Left forelimb (tissue), 1 donor: ENCODE results near the gene NCOA6.
"Not testable (repeated sequence)": the region's sequence is repeated elsewhere in the genome, so short reads cannot be mapped to it uniquely, and the experiment has no call there.

Experiments
- DNase-seq: peaks from one replicate; pipeline ENCODE4 v3.0.0-alpha.2; 2018; ENCODE audit warnings: low spot score

The NCOA6 gene

DNA sequence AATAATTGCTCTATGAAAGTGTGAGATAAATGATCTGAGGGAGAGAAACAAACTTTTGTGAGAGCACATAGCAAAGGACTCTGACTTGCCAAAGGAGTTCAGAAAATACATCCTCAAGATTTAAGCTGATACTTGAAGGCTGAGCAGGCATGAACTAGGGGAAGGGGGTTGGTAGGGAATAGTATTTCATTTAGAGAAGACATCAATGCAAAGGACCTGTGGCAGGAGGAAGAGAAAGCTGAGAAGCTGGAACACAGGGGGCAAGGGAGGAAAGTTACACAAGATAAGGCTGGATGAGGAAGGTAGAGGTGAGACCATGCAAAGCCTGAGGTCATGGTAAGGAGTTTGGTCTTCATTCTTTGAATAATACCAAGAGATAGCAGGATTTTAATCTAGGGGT lies 50.6 kb downstream of the NCOA6 start:
- no peak for DNase-seq

- DNase-seq: no peak
These were observed 51.0 kb downstream of the NCOA6 start for GRCh38 chr20:34774449-34774848.

GRCh38 chr20:34773726-34774125 lies 51.7 kb downstream of the NCOA6 start:
- DNase-seq: no peak

DNA sequence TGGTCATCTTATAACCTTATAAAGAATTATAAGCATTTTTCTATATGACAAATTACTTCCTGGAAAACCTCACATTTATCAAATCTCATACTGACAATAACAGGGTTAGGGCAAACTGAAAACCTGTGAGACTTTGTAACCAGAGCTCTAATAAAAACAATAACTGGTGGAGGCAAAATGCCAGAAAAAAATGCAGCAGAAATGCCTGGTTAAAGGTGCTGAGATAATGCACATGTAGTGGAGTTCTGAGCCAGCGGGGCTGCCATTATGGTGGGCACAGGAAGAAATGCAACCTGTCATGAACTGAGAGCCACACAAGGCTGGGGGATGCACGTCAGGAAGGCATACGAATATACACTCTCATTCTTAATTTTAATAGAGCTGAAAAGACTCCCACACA lies 53.0 kb downstream of the NCOA6 start:
- no peak for DNase-seq

DNA sequence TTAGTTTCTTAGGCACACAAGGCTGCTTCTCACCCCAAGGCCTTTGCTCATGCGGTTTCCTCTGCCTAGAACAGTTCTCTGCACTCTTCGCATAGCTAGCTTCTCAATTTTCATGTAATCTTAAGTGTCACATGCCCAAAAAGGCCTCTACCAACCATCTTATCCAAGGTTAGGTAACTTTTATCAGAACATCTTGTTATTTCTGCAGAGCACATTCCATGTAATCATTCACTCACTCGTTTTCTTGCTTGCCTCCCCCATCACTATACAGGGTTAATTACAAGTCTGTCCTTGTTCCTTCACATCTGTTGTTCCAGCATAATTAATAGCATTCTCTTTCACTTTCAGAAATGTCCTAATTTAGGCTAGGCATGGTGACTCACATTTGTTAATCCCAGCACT lies 53.8 kb downstream of the NCOA6 start:
- DNase-seq: no peak

DNA sequence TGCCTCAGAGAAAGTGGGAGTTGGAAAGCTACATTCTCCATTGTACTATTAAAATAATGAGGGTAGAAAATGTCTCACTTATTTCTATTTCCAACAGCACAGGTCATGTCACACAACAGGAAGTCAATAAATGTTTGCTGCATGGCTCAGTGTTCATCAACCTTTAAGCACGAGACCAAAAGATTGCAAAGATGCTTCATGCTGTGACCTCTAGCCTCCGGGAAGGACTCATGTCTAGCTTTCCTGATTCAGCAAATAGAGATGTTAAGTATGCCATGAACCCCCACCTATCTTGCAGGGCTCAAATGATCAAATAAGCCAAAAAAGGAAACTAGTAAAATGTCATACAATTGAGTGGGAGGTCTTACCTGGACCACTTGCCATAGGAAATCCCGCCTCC lies 57.4 kb downstream of the NCOA6 start:
- no peak for DNase-seq

DNA sequence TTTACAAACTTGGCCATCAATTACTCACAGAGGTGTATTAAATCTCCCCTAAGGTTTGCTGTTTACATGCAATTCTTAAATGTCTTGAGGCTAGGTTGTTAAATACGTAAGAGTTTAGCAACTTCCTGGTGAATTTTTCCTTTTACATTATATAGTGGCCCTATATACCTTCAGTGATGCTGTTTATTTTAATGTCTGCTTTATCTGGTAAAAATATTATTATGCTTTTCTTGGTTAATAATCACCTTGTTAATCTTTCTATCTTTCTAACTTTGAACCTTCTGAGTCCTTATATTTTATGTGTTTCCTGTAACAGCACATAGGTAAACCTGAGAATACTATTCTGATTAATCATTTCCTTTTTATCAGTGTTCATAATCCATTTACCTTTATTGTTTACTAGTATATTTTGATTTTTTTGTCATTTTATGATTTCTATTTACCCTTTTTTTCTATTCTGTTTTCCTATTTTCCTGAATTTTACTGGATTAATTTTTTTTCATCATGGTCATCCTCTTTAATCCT lies 63.4 kb downstream of the NCOA6 start:
- no peak for DNase-seq

DNA sequence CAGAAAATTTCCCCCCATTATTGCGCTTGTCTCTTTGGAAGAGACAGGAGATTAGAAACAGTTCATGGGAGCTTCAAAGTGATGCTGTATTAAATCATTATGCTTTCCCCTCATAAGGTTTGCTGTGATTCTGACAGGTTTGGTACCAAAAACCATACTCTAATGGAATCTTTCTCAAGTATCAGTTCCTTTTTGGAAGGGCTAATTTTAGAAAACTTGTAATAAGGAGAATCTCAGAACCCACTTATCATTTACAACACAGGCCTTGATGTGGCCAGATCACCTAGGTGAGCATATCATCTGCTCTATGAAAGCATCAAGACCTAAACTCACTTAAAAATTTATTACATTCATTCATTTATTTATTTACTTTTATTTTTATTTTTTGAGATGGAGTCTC lies 70.1 kb downstream of the NCOA6 start:
- DNase-seq: no peak

DNA sequence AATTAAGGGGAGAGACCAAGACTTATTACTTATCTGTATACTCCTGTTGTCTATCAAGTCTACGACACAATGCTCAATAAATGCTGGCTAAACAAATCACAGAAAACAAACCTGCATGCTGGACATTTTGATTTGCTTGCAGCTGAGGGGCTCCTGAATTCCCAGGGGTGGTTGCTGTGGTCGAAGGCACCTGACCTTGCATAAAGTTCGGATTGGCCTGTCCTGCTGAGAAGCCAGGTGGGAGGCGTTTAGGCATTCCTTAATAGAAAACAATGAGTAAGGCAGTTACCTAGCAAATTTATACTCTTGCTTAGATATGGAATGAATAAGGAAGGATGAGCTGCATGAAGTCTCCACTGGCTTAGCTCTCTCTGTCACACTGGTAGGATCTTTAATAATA lies 70.8 kb downstream of the NCOA6 start:
- no peak for DNase-seq

DNA sequence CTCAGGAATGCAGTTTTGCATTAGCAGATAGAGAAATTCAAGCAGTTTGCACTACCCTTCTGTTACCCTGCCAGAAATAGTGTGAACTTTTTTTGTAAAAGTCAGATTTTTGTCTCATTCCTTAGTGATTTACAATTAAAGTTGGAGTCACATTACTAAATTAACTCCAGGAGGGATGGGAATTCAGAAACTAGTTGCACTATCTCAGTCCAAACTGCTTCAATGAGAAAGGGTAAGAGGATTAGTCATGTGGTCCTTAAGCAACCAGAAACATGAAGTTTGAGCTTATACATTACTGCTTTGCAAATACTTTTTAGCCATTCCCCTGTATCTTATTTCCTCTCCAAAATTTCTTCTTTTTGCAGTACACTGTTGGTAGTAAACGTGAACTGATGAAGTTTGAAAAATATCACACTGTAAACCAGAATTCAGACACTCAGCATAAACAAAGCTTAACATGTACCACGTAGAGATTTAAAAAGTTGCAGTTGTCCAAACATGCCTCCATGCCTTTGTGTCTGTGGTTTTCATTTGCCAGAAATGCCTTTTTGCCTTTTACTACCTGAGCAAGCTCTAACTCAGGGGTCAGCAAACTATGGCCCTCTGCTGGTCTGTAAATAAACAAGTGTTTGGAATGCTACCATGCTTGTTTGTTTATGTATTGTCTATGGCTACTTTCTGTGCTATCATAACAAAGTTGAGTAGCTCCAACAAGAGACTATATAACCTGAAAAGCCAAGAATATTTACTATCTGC lies 71.6 kb downstream of the NCOA6 start:
- no peak for DNase-seq

- no peak for DNase-seq
These were observed 74.0 kb downstream of the NCOA6 start for GRCh38 chr20:34751453-34751852.

DNA sequence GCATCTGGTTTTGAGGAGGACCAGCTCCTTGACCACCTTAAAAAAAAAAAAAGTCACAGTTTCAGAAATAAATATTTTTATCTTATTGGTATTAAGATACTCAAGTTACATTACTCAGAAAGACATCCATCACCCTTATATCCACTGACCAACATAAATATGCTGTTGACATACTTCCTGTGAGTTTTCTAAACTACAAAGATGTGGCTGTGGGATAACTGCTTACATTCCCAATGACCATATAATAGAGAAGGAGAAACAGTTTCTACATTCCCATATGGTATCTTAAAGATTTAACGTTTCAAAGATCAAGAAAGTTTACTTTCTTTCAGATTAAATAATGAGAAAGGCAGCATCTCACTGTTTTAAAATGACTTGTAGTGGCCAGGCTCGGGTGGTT lies 75.0 kb downstream of the NCOA6 start:
- DNase-seq: no peak

- no peak for DNase-seq
These were observed 76.7 kb downstream of the NCOA6 start for GRCh38 chr20:34748709-34749108.

GRCh38 chr20:34747479-34747878 lies 78.0 kb downstream of the NCOA6 start:
- DNase-seq: no peak

GRCh38 chr20:34746674-34747073 lies 78.8 kb downstream of the NCOA6 start:
- DNase-seq: no peak

DNA sequence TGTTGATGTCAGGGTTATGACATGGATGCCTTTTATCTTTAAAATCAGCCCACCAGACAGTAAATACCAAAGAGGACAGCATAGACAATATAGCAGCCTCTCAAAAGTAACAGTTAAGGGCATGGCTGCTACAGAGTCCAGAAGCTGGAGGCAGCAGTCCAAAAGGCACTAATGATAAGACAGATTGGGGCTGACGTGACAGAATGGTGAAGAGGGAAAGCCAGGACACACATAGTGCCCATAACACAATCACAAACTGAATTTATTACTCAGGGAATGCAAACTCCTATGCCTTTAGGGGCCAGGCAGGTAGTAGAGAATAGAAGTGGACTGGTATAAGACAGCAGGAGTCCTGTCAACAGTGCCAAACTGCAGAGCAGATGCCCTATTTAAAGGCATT lies 80.6 kb downstream of the NCOA6 start:
- DNase-seq: no peak

GRCh38 chr20:34744340-34744739 lies 81.1 kb downstream of the NCOA6 start:
- DNase-seq: no peak

DNA sequence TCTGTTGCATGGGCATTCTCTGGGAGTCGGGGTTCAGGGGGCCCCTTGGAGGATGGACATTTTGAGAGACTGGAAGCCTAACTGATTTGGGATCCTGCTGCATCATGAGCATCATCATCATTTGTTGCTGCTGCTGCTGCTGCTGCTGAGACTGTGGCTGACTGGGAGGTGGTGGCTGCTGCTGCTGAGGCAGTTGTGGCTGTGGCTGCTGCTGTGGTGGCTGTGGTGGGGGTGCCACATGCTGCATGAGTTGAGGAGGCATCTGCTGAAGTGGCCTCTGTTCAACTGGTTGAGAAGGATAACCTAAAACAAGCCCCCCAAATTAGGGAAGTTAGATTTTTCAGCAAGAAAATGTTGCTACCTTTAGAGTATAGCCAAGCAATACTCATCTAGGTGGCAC lies 82.4 kb downstream of the NCOA6 start:
- DNase-seq: no peak

GRCh38 chr20:34736106-34736735 lies 89.2 kb downstream of the NCOA6 start:
- no peak for DNase-seq

- DNase-seq: no peak
These were observed 92.9 kb downstream of the NCOA6 start for GRCh38 chr20:34732523-34732922.

DNA sequence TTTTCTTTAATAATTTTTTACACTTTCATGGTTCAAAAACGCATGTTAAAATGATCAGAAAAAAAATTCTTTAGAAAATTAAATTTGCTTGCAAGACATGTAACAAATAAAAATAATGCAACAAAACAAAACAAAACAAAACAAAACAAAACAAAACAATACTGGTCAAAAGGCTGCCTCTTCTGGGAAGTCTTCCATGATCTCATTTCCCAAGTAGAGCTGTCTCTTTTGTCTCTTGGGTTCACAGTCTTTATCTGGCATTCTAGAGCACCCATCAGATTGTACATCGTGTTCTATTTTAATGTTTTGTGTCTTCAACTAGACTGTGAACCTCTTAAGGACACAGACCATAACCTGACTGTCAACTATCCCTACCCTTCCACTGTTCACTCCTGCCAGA lies 96.0 kb downstream of the NCOA6 start:
- DNase-seq: no peak

DNA sequence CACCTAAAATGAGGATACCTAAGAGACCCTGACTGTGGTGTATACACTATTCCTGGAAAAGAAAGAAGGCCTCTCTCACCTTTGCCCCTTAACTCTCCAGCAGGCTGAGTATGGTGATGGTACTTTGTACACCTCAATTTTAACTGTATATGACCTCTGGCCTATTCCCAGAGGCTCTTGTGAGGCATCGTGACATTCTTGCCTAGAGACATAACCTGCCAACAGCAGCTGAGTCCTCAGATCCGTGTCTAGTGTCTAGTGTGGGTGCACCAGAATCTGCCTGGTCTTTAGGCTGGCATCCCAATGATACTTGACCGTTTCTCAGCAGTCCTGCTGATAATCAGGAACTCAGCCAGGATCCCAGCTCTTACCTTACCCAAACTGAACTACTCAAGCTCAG lies 101.3 kb downstream of the NCOA6 start:
- no peak for DNase-seq

DNA sequence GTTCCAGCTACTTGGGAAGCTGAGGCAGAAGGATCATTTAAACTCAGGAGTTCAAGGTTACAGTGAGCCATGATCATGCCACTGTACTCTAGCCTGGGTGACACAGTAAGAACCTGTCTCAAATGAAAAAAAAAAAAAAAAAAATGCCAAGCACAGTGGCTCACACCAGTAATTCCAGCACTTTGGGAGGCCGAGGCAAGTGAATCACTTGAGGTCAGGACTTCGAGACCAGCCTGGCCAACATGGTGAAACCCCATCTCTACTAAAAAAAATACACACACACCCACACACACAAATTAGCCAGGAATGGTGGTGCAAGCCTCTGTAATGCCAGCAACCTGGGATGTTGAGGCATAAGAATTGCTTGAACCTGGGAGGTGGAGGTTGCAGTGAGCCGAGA lies 102.9 kb downstream of the NCOA6 start:
- DNase-seq: not testable (repeated sequence)

- DNase-seq: no peak
These were observed 105.2 kb downstream of the NCOA6 start for GRCh38 chr20:34720266-34720665.
